SK-N-SH (cell line): ENCODE measurements around the gene POU3F1. TPM values are rescaled to one million over a fixed set of nuclear protein-coding genes. Genes with fewer than 3 reads are reported as not detected.

Source experiments
- CTCF ChIA-PET: fragments of 300-600, 350-600 bp; formaldehyde crosslinking; extraction: SDS; loops from one replicate; lab custom pipeline; 2021; lab: Yijun Ruan, JAX
- POLR2A ChIA-PET: fragments of 350-600 bp; sonication (Branson Sonifier 250); formaldehyde crosslinking; extraction: SDS; loops from one replicate; lab custom pipeline; 2020; ENCODE audit warnings: antibody characterized with exemption, inconsistent platforms; lab: Yijun Ruan, JAX
- DNase-seq: peaks from one replicate; pipeline ENCODE4 v3.0.0; 2012
- H2AFZ ChIP-seq: fragments of 200-600 bp; sonication (generic); 2 replicates; pipeline ENCODE4 v1.8.1; 2016; ENCODE audit warnings: antibody characterized with exemption, mild to moderate bottlenecking, low read depth
- H3F3A ChIP-seq: fragments of 200-600 bp; sonication (generic); replicated peaks from 2 replicates; pipeline ENCODE3; 2016; ENCODE audit warnings: antibody characterized with exemption, mild to moderate bottlenecking; ENCODE audit not compliant: insufficient read depth
- H3K27ac ChIP-seq, 2 experiments: fragments of 200-500 bp in 1 of 2; fragments of 200-600 bp in 1 of 2; sonication (Bioruptor generic) in 1 of 2; sonication (generic), shearing (Covaris generic) in 1 of 2; 2 replicates each; pipeline versions ENCODE4 v1.5.1 to v1.6.1; 2014 to 2016; ENCODE audit warnings: low read depth in 2 of 2, inconsistent platforms in 1 of 2, low read length in 1 of 2, mild to moderate bottlenecking in 1 of 2, mixed read lengths in 1 of 2
- H3K27me3 ChIP-seq: fragments of 200-600 bp; sonication (generic), shearing (Covaris generic); 2 replicates; pipeline ENCODE4 v1.6.1; 2016; ENCODE audit warnings: mixed run types; ENCODE audit not compliant: insufficient read depth
- H3K36me3 ChIP-seq, 2 experiments: fragments of 200-500 bp in 1 of 2; fragments of 200-600 bp in 1 of 2; sonication (Bioruptor generic) in 1 of 2; sonication (generic) in 1 of 2; replicated peaks in 1 of 2; 2 replicates each; pipeline versions ENCODE3 to v1.5.1; 2014 to 2016; ENCODE audit warnings: low read length in 1 of 2, mild to moderate bottlenecking in 1 of 2; ENCODE audit not compliant: insufficient read depth in 2 of 2, control insufficient read depth in 1 of 2
- H3K4me1 ChIP-seq, 2 experiments: fragments of 200-500 bp in 1 of 2; fragments of 200-600 bp in 1 of 2; sonication (Bioruptor generic) in 1 of 2; sonication (generic), shearing (Covaris generic) in 1 of 2; 2 replicates each; pipeline versions ENCODE4 v1.5.1 to v1.6.1; 2014 to 2016; ENCODE audit warnings: low read depth in 1 of 2, low read length in 1 of 2, mixed run types in 1 of 2; ENCODE audit not compliant: insufficient read depth in 2 of 2, control insufficient read depth in 1 of 2
- H3K4me2 ChIP-seq: fragments of 200-600 bp; sonication (generic), shearing (Covaris generic); 2 replicates; pipeline ENCODE4 v1.6.1; 2017; ENCODE audit warnings: mixed run types
- H3K4me3 ChIP-seq, 2 experiments: fragments of 200-500 bp in 1 of 2; fragments of 200-600 bp in 1 of 2; sonication (Bioruptor generic) in 1 of 2; sonication (generic), shearing (Covaris generic) in 1 of 2; 2 replicates each; pipeline versions ENCODE4 v1.5.1 to v1.8.1; 2014 to 2016; ENCODE audit warnings: low read depth in 2 of 2, inconsistent platforms in 1 of 2, low read length in 1 of 2, mild to moderate bottlenecking in 1 of 2, mixed read lengths in 1 of 2, moderate library complexity in 1 of 2
- H3K79me2 ChIP-seq: fragments of 200-600 bp; sonication (generic); 2 replicates; pipeline ENCODE4 v1.8.1; 2017; ENCODE audit warnings: mild to moderate bottlenecking; ENCODE audit not compliant: insufficient read depth
- H3K9ac ChIP-seq: fragments of 200-600 bp; sonication (generic); 2 replicates; pipeline ENCODE4 v1.6.1; 2017; ENCODE audit warnings: mixed run types
- H3K9me2 ChIP-seq: fragments of 200-600 bp; sonication (generic); 2 replicates; pipeline ENCODE4 v1.6.1; 2017; ENCODE audit warnings: mixed run types
- H3K9me3 ChIP-seq: fragments of 200-600 bp; sonication (generic); 2 replicates; pipeline ENCODE4 v1.6.1; 2017; ENCODE audit warnings: mixed run types, mild to moderate bottlenecking, moderate library complexity
- H4K20me1 ChIP-seq: fragments of 200-600 bp; sonication (generic); 2 replicates; pipeline ENCODE4 v1.6.1; 2017; ENCODE audit warnings: mild to moderate bottlenecking, mixed run types; ENCODE audit not compliant: insufficient read depth
- EZH2phosphoT487 ChIP-seq: fragments of 200-600 bp; sonication (generic); IDR thresholded peaks from 2 replicates; pipeline ENCODE4 v1.6.1; 2017; ENCODE audit warnings: low read depth, mixed run types, mild to moderate bottlenecking, antibody characterized with exemption, moderate library complexity, borderline replicate concordance
- FOSL2 ChIP-seq: IDR thresholded peaks from 2 replicates; pipeline ENCODE4 v1.4.0; 2012; ENCODE audit warnings: low read depth, mild to moderate bottlenecking, moderate library complexity, borderline replicate concordance
- GATA2 ChIP-seq: sonication (generic); formaldehyde crosslinking; IDR thresholded peaks from 2 replicates; pipeline ENCODE4 v1.5.0; 2020; ENCODE audit warnings: mild to moderate bottlenecking, missing genetic modification reagents
- SMC3 ChIP-seq: IDR thresholded peaks from 2 replicates; pipeline ENCODE4 v1.6.1; 2012; ENCODE audit warnings: low read depth, low read length, improper control_type of control experiment
- TEAD4 ChIP-seq: IDR thresholded peaks from 2 replicates; pipeline ENCODE4 v1.4.0; 2012; ENCODE audit warnings: mild to moderate bottlenecking, borderline replicate concordance; ENCODE audit not compliant: insufficient read depth
- WGBS: methylation state at CpG from one replicate; pipeline ENCODE4 v1.1.6; 2017; ENCODE audit warnings: low lambda C conversion rate; 5-methylcytosine and 5-hydroxymethylcytosine counted together
- polyA plus RNA-seq, 3 experiments: library from polyadenylated mRNA; depleted of rRNA; stranded (reverse); fragments of >200 nt; gene quantifications; 2 replicates each; pipeline ENCODE4 v1.2.3, GENCODE V29; 2012

POU3F1 gene
- polyA plus RNA-seq, 1 of the 3 experiments (the other 2 are of a cell fraction), result not detected

- ChIA-PET POLR2A (no interaction called here), CTCF (interaction anchor here (0.8 to 5.8 kb wide), 7 partner anchors 12 to 55 kb away, joined by 3 to 20 read pairs (median 3); no protein-coding TSS in a partner anchor)
- no peak overlapping the region for H2AFZ ChIP-seq
- no peaks in the 10 kb centered on the region for H3K9me3 ChIP-seq
- H3K4me1 ChIP-seq, result no peaks in the 10 kb centered on the region; a peak in 1 of 4 replicates
- peak; percentile 55 for DNase-seq
- no peaks in the 10 kb centered on the region for H3K9me2 ChIP-seq
- H3K36me3 ChIP-seq, result no peaks in the 10 kb centered on the region
- no peak overlapping the region for H3K4me3 ChIP-seq
- TF ChIP-seq FOSL2 (no peak), GATA2 (no peak), EZH2phosphoT487 (peak; percentile 82; the same call in 1 of the 2 replicates), TEAD4 (no peak)
- TF ChIP-seq, all 33 proteins: peak for 1
- peaks cover 60% of the 10 kb centered on the region for H3K27me3 ChIP-seq
- peaks cover 4% of the 10 kb centered on the region; the same call in 1 of the 2 replicates for H4K20me1 ChIP-seq
- no peaks in the 10 kb centered on the region for H3K79me2 ChIP-seq
- no peak overlapping the region for H3K9ac ChIP-seq
- 6% methylated on average over 20 of the region's 115 CpGs for WGBS
- no peaks in the 10 kb centered on the region for H3F3A ChIP-seq
- no peak overlapping the region for H3K4me2 ChIP-seq
- no peak overlapping the region for H3K27ac ChIP-seq
Observed at GRCh38 chr1:38045401-38046332, 926 bp downstream of the POU3F1 start.

DNA sequence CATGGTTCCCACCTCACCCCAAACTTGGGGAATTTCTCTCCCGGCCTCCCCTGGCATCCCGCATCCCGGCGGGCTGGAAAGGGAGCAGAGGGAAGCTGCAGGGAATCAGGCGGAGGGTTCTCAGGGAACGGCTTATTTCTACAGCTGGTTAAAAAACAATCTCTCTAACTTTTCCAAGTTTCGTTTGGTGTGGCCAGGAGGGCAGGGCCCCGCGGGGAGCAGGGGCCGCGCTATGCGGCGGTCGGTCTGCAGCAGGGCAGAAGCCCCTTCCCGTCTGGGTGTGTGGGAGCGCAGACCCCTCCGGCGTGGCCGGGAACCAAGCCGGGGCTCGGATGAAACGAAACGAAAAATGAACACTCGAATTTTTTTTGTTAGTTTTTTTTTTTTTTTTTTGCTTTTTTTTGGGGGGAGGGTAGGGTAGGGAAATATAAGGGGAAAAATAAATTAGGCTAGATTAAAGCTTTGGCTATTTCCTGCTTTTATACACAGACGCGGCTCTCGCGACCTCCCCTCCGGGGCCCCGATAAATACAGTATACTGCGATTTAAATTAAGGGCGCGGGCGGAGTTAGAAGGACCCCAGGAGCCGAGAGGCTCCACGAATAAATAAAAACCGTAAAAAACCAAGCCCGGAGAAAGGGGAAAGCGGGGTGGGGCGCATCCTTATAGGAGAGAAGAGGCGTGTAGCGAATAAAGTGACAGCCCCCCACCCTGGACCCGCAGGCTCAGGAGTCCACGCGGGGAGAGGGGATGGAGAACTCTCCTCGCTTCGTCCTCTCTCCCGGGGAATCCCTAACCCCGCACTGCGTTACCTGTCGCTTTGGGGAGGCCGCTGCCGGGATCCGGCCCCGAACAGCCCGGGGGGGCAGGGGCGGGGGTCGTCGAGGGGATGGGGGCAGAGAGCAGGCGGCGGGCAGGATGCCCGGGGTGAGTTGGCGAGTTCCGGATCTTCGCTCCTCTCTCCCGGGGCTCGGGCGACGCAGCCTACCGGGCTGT is 2.1 kb downstream of the POU3F1 start:
- Histone ChIP-seq H4K20me1 (peaks cover 4% of the 10 kb centered on the region; the same call in 1 of the 2 replicates), H2AFZ (no peak overlapping the region), H3K27me3 (peaks cover 60% of the 10 kb centered on the region), H3K4me1 (no peaks in the 10 kb centered on the region; a peak in 1 of 4 replicates), H3K27ac (no peak overlapping the region), H3F3A (no peaks in the 10 kb centered on the region), H3K9ac (no peak overlapping the region), H3K9me2 (no peaks in the 10 kb centered on the region), H3K36me3 (no peaks in the 10 kb centered on the region), H3K9me3 (no peaks in the 10 kb centered on the region), H3K79me2 (no peaks in the 10 kb centered on the region), H3K4me3 (peak overlapping the region in 1 of 2 experiments; percentile 39; a peak in 2 of 4 replicates), H3K4me2 (peak overlapping the region; percentile 63)
- ChIA-PET CTCF (interaction anchor here (1.0 to 5.8 kb wide), 3 partner anchors 16 to 28 kb away, joined by 3 to 20 read pairs (median 3); no protein-coding TSS in a partner anchor), POLR2A (no interaction called here)
- peak; percentile 83 for TF ChIP-seq EZH2phosphoT487
- no peak for TF ChIP-seq SMC3
- 8% methylated on average over 52 of the region's 70 CpGs for WGBS
- DNase-seq, result no peak
